GM18498 (cell line): ENCODE results near the gene TMEM81.

Source experiments
- ATAC-seq: cut with Tn5 transposase; IDR thresholded peaks from one replicate; pipeline ENCODE4 v1.9.1; 2021; ENCODE audit warnings: mild to moderate bottlenecking, moderate library complexity; ENCODE audit not compliant: unreplicated experiment

The TMEM81 gene

GRCh38 chr1:205041001-205041715 is 43.1 kb downstream of the TMEM81 start:
- no peak for ATAC-seq

- no peak for ATAC-seq
These were observed 46.0 kb downstream of the TMEM81 start for GRCh38 chr1:205038132-205038786.

DNA sequence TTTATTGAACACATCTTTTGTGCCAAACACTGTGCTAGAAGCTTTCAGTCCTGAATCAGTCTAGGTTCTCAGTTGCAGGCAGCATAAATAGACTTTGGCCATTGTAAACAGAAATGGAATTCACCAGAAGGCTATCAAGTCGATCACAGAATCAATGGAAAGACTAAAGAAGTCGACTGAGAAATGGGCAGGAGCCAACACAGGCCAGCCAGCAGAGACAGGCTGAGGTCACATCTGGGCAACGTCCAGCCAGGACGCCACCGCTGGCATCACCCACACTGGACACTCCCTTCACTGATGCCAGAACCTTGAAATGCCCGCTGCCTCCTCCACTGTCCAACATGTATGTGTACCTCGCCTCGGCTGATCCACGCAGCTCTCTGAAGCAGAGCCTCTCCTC is 46.7 kb downstream of the TMEM81 start:
- ATAC-seq = no peak
